ENCODE results near the gene MTA1.

GRCh38 chr14:105382343-105383082 is 37.1 kb upstream of the MTA1 start:
- TF ChIP-seq MAX (IDR thresholded peaks at IDR 0.05) (no peak), CTCF (IDR thresholded peaks at IDR 0.05; ENCODE audit: low read depth, low read length, missing input control) (no peak), YY1 (IDR thresholded peaks at IDR 0.05) (no peak), REST (IDR thresholded peaks at IDR 0.05) (no peak), ATF3 (IDR thresholded peaks at IDR 0.05) (no peak), TAF1 (conservative IDR thresholded peaks at IDR 0.05) (no peak)
